Activated CD4-positive, alpha-beta T cell treated with anti-CD3 and anti-CD28 coated beads, Interleukin-2, amount 10 ng/mL, durations not matched to agents 24 days and 14 days (primary cell): ENCODE data around the gene SLC30A9. TPM values are rescaled to one million over a fixed set of nuclear protein-coding genes. Genes with fewer than 3 reads are reported as not detected.

Experiments
- DNase-seq: peaks from one replicate; pipeline ENCODE4 v3.0.0; 2022
- H3K27ac Mint-ChIP-seq: one replicate; pipeline ENCODE4 v1.8.0; 2022; ENCODE audit warnings: mild to moderate bottlenecking, mixed read lengths
- H3K27me3 Mint-ChIP-seq: one replicate; pipeline ENCODE4 v1.8.0; 2022; ENCODE audit warnings: mixed read lengths
- H3K36me3 Mint-ChIP-seq: one replicate; pipeline ENCODE4 v1.8.0; 2022; ENCODE audit warnings: low read depth, mild to moderate bottlenecking, mixed read lengths
- H3K4me1 Mint-ChIP-seq: one replicate; pipeline ENCODE4 v1.8.0; 2021; ENCODE audit warnings: mixed read lengths
- H3K4me3 Mint-ChIP-seq: one replicate; pipeline ENCODE4 v1.8.0; 2022; ENCODE audit warnings: mild to moderate bottlenecking, moderate library complexity, mixed read lengths
- H3K9me3 Mint-ChIP-seq: one replicate; pipeline ENCODE4 v1.8.0; 2021; ENCODE audit warnings: mixed read lengths
- intact Hi-C: fragments of 100-400 bp; cut with micrococcal nuclease; formaldehyde crosslinking; loops from one replicate; pipeline ENCODE4 v1.15.1; 2023
- total RNA-seq: library from RNA; stranded (reverse); gene quantifications from 2 replicates; pipeline ENCODE4 v1.2.3, GENCODE V29; 2022

SLC30A9 gene
- total RNA-seq, 1 donor from 2014 or later = 46.9 TPM

DNA sequence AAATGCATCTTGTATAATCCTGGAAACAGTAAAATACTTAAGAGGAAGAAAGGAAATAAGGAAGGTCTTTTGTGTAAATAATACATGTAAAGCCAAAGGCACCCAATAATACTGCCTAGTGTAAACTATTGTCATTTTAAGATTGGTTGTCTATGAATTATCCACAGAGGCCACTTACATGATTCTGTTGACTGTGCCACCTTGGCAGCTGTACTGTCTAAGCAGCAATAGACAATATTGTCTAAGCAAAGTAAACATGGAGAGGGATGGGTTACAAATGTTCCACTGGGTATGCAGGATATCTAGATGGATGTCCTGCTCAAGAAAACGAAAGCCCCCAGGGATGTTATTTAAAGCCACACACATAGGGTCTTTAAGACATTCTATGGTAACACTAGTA is 142.7 kb downstream of the SLC30A9 start:
- intact Hi-C loops = no loop called here
- peaks cover 2% of the 10 kb centered on the region for H3K27me3 Mint-ChIP-seq
- H3K4me3 Mint-ChIP-seq = no peak overlapping the region
- no peaks in the 10 kb centered on the region for H3K9me3 Mint-ChIP-seq
- no peaks in the 10 kb centered on the region for H3K4me1 Mint-ChIP-seq
- H3K36me3 Mint-ChIP-seq = no peaks in the 10 kb centered on the region
- no peak overlapping the region for H3K27ac Mint-ChIP-seq
- DNase-seq = no peak

DNA sequence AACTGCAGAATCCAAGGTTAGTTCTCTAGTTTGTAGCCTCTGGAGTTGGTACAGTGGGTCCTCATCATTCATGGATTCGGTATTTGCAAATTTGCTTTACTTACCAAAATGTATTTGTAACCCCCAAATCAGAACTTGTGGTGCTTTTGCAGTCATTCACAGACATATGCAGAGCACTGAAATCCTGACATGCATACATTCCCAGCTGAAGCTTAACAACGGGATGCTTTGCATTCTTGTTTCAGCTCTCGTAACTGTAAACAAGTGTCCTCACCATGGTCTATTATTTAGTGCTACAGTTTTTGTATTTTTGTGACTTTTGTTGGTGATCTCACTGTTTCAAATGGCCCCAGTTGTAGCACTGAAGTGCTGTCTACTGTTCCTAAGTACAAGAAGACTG is 146.0 kb downstream of the SLC30A9 start:
- Mint-ChIP-seq H3K9me3 (no peaks in the 10 kb centered on the region), H3K4me3 (no peak overlapping the region), H3K36me3 (no peaks in the 10 kb centered on the region), H3K27me3 (peaks cover 1% of the 10 kb centered on the region), H3K4me1 (no peaks in the 10 kb centered on the region), H3K27ac (no peak overlapping the region)
- no peak for DNase-seq
- intact Hi-C loops = no loop called here

Other genes with a start within 250 kb of the SLC30A9 start
- not detected in 2 replicates for gene PHOX2B, start 241.8 kb upstream of the SLC30A9 start, total RNA-seq
- gene TMEM33, start 55.1 kb upstream of the SLC30A9 start, total RNA-seq = 97.6 and 102 TPM in 2 replicates
- 0.19 and 0.21 TPM in 2 replicates for gene DCAF4L1, start 8.8 kb upstream of the SLC30A9 start, total RNA-seq
- gene BEND4, start 162.1 kb downstream of the SLC30A9 start, total RNA-seq = 0.57 and 0.72 TPM in 2 replicates